ENCODE measurements around the gene NBPF3.

- no peak for TF ChIP-seq CTCF (IDR thresholded peaks at IDR 0.05)
- no peak for TF ChIP-seq POLR2A (IDR thresholded peaks at IDR 0.05)
Measured at GRCh38 chr1:21468599-21468998, 28.7 kb downstream of the NBPF3 start.
